GM18498 (cell line): Measurements from ENCODE around the gene SPTBN1.
"Not testable (repeated sequence)": the region's sequence is repeated elsewhere in the genome, so short reads cannot be mapped to it uniquely, and the experiment has no call there.

Source experiments
- ATAC-seq: cut with Tn5 transposase; IDR thresholded peaks from one replicate; pipeline ENCODE4 v1.9.1; 2021; ENCODE audit warnings: mild to moderate bottlenecking, moderate library complexity; ENCODE audit not compliant: unreplicated experiment

Gene SPTBN1

GRCh38 chr2:54524226-54524991 lies 68.3 kb downstream of the SPTBN1 start:
- peak; percentile 73 for ATAC-seq

GRCh38 chr2:54525321-54525720 lies 69.2 kb downstream of the SPTBN1 start:
- ATAC-seq = no peak

- no peak for ATAC-seq
Measured at GRCh38 chr2:54526226-54526879, 70.2 kb downstream of the SPTBN1 start.

GRCh38 chr2:54528311-54528955 lies 72.3 kb downstream of the SPTBN1 start:
- no peak for ATAC-seq

GRCh38 chr2:54529518-54529917 lies 73.4 kb downstream of the SPTBN1 start:
- not testable (repeated sequence) for ATAC-seq

GRCh38 chr2:54529935-54530334 lies 73.8 kb downstream of the SPTBN1 start:
- peak; percentile 62 for ATAC-seq

GRCh38 chr2:54531558-54531957 lies 75.4 kb downstream of the SPTBN1 start:
- ATAC-seq = no peak

GRCh38 chr2:54534221-54534620 lies 78.1 kb downstream of the SPTBN1 start:
- no peak for ATAC-seq

GRCh38 chr2:54534625-54535024 lies 78.5 kb downstream of the SPTBN1 start:
- no peak for ATAC-seq

- ATAC-seq = no peak
Measured at GRCh38 chr2:54535599-54536195, 79.6 kb downstream of the SPTBN1 start.

GRCh38 chr2:54536720-54537119 lies 80.6 kb downstream of the SPTBN1 start:
- ATAC-seq = no peak

GRCh38 chr2:54538537-54538936 lies 82.4 kb downstream of the SPTBN1 start:
- no peak for ATAC-seq

GRCh38 chr2:54539683-54540082 lies 83.6 kb downstream of the SPTBN1 start:
- ATAC-seq = no peak

GRCh38 chr2:54540194-54540593 lies 84.1 kb downstream of the SPTBN1 start:
- ATAC-seq = no peak

- peak; percentile 45 for ATAC-seq
Measured at GRCh38 chr2:54541995-54542394, 85.9 kb downstream of the SPTBN1 start.

- ATAC-seq = no peak
Measured at GRCh38 chr2:54543733-54544396, 87.7 kb downstream of the SPTBN1 start.

- peak; percentile 40 for ATAC-seq
Measured at GRCh38 chr2:54545702-54546450, 89.7 kb downstream of the SPTBN1 start.

GRCh38 chr2:54546518-54546917 lies 90.4 kb downstream of the SPTBN1 start:
- no peak for ATAC-seq

- peak; percentile 71 for ATAC-seq
Measured at GRCh38 chr2:54546923-54547720, 91.0 kb downstream of the SPTBN1 start.
